ENCODE measurements around the gene SEZ6L.

Gene SEZ6L

DNA sequence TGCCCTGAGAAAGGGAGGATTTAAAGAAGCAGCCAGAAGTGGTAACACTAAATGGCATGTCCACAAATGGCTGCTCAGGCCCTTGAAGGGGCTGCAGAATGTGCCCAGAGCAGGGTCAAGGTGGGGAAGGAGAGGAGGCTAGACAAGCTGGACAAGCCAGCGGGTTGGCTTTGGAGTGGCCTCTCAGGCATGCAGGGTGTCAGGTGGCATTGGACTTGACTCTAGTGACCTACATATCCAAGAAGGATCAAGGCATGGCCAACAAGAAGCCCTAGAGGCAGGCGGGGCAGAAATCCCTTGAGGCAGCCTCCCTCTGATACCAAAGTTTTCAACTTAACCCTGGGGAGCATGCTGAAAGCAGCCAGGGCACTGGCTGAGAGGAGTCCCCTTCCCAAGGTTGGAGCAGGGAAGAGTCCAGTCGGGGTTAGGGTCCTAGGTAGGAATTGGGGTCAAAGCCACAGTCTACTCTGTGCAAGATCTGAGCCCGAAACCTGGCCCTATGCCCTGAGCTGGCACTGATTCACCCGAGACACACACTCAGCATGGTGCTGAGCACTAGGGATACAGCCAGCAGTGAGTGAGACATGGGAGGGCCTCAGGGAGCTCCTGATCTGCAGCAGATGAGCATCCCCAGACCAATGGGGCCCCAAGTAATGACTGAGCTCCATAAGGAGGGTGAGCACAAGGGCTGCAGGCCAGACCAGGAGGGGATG, 164.0 kb downstream of the SEZ6L start:
- no peak for DNase-seq (ENCODE audit: low read depth in 2 of 2)

DNA sequence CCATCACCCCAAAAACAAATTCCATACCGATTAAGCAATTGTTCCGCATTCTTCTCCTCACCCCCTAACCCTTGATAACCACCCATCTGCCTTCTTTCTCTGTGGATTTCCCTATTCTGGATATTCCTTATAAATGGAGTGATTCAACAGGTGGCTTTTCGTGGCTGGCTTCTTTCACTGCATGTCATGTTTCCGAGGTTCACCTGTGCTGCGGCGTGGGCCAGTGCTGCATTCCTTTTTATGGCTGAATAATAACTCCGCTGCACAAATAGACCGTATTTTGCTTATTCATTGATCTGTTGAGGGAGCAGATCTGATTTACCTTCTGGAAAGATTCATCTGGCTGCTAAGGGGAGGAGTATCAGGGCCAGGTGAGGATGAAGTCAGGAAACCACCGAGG, 165.0 kb downstream of the SEZ6L start:
- no peak for DNase-seq (ENCODE audit: low read depth in 2 of 2)

DNA sequence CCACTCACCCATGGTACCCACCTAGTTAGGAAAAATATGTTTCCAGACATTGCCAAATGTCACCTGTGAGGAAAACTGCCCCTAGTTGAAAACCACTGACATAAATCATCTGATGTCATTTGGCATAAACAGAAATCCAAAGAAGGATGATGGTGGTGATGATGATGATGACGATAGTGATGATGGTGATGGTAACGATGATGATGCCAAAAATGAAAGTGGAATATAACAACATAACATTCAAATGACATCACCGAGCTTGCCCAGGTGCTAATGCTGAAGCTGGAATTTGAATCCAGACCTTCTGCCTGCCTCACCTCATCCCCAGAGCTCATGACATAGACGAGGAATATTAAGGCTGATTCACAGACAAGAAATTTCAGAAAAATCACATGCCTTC, 167.5 kb downstream of the SEZ6L start:
- DNase-seq (ENCODE audit: low read depth in 2 of 2), result no peak

DNA sequence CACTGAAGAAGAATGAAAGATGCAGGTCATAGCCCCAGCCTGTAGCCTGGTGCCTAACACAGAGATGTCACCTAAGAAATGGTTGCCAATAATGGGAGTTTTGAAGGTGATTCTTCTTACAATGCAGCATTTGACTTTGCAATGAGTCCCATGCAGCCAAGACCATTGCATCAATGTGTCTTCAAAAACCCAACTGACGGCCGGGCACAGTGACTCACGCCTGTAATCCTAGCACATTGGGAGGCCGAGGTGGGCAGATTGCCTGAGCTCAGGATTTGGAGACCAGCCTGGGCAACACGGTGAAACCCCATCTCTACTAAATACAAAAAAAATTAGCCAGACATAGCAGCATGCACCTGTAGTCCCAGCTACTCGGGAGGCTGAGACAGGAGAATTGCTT, 170.5 kb downstream of the SEZ6L start:
- no peak for DNase-seq (ENCODE audit: low read depth in 2 of 2)

DNA sequence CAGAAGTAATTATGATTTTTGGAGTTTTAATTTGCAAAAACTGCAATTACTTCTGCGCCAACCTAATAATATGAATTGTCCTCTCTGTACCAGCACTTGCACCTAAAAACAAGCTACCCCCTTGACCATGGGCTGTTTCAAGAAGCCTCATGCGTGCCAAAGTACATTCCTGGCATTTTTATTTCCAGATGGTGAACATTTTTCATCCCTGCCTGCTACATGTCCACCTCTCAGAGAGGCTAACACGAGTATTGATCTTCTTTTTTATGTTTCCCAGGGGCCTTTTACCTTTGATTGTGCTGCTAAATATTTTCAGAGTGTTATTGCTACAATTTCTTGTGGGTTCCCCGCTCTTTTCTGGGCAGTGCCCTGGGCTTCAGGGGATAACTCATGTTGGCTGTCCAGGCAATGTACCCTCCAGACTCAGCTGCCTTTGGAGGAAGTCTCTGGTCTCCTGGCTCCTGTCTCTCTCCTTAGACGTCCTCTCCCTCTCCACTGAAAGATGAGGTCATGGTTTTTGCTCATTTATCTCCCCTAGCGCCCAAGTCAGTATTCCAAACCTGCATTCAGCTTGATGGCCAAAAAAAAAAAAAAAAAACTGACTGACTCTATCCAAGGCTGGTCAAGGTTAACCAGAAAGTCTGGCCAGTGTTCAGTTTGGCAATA, 173.6 kb downstream of the SEZ6L start:
- no peak for DNase-seq (ENCODE audit: low read depth in 2 of 2)

DNA sequence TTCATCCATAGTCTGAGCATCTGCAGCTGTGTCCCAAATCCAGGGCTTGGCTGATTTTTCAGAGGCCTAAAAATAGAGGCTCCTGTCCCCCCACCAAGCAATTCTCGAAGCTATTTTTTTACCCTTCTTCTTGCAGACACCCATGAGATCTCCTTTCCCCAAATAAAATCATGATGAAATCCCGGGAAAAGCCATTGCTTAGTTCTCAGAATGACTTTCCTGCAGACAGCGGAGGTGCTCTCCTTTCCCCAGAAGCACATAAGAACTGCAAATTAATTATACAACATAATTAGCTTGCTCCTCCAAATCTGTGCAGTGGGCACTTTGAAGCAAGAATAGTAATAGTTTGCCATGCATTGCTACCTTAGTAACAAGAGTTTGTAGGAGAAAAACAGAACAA, 176.2 kb downstream of the SEZ6L start:
- DNase-seq (ENCODE audit: low read depth in 2 of 2), result no peak

DNA sequence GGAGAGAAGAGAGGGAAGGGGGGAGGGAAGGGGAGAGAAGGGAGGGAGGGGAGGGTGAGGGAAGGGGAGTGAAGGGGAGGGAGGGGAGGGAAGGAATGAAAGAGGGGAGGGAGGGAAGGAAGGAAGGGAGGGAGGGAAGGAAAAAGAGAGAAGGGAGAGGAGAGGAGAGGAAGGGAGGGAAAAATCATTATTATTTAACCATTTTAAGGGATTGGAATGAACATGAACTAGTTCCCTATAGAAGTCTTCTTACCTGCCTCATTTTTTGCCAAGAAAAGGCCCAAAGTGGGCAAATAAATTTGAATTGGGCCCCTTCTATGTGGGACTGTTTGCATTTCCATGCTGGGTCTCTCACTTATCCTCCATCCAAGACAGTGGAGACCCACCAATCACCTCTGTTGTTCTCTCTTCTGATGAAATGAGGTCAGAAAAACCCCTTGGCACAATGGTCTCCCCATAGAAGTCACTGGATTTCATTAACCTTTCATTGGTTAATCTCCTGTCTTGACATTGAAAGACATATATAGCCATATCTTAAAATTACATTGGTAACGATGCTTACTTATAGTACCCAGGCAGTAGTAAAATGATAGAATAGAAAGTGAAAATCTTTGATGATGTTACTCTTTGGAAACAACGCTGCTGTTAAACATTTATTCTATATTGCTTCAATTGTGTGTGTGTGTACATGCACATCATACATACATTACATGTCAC, 179.7 kb downstream of the SEZ6L start:
- no peak for DNase-seq (ENCODE audit: low read depth in 2 of 2)

DNA sequence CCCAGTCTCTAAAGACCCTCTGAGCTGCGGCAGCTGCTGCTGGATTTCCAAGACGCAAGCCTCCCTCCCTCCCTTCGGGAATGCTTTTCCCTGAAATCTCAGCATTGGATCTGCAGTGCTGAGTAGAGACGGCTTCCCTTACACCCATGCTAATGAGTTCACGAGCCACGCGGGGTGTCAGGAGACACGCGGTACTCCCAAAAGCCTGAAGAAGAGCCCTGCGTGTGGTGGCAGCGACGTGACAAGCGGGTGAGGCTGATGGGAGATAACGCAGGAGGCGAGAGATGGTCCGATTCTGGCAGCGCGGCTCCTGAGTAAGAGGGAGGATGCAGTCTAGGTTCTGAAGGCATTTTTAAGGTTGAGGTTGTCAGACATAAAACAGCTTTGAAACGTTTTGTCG, 185.4 kb downstream of the SEZ6L start:
- DNase-seq (ENCODE audit: low read depth in 2 of 2), result no peak

DNA sequence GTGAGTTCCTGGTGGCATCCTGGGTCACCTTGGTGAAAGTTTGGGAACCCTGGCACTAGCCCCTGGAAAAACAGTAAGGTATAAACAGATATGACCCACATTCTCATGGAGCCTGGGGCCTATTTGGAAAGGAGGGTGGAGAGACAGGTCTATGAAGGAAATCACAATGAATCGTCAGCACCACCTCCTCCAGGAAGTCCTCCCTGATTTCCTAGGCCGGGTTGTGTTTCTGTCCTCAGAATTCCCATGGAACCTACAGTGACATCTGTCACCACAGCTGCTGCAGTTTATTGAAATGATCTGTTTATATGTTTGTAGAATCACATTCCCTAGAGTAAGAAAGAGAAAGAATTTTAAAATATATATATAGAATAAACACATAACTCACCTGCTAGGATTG, 188.0 kb downstream of the SEZ6L start:
- DNase-seq (ENCODE audit: low read depth in 2 of 2), result no peak

DNA sequence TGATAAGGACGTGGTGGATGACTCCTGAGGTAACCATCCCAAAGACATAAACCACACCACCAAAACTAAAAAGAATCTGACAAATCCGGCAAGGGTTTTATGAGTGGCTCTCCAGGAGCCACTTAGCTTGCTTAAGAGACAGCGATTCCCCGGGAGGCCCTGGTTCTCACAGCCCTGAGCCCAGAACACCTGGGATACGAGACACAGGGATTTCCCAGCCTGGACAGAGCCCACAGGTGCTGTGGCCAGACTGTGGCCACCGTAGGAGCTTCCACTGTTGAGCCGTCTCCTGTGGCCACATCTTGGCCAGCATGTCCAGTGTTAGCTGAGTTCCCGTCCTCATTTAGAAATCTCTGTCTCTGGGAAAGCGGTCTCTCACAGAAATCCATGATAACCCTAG, 188.6 kb downstream of the SEZ6L start:
- DNase-seq (ENCODE audit: low read depth in 2 of 2), result no peak

DNA sequence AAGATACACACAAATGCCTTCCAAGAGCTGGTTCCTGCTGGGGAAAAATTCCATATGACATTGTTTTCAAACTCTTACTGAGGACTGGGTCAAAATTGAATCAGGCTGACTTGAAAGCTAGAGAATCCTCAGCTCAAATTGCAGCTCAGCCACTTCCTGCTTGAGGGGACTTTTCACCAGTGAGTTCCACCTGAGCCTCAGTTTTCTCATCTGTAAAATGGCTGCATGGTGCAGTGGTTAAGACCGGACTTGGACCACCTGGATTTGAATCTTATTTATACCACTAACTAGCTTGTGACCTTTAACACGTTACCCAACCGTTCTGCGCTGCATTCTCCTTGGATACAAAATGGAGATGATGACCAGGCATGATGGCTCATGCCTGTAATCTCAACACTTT, 189.9 kb downstream of the SEZ6L start:
- DNase-seq (ENCODE audit: low read depth in 2 of 2), result no peak

DNA sequence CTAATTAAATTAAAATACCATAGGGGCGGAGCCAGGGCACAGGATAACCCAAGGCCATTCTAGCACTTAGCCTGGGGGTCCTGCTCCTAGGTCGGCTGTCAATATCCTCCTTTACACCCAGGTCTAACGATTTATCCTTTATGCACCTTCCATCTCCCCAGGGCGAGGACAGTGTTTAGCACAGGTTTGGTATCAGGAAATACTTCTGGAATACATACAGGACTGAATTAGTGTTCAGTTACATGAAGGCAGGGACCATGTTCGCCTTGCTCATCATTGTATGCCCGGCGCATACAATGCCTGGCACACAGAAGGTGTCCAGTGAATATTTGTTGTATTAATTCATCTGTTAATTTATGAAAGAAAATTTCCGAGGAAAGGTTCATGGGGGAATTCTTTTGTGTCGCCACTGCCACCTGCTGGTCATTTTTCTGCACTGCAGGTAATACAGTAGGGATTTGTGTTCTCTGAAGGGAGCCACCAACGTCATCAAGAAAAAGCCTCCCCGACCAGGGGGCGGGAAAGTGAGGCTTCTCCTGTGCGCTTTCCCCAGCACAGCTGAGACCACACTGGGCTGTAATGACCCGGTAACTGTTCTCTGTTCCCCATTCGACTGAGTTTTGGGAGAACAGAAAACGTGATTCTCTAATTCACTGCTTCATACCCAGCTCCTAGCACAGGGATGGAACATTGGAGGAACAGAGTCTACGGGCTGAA, 191.1 kb downstream of the SEZ6L start:
- peak; percentile 47 to 60 for DNase-seq (ENCODE audit: low read depth in 2 of 2)

DNA sequence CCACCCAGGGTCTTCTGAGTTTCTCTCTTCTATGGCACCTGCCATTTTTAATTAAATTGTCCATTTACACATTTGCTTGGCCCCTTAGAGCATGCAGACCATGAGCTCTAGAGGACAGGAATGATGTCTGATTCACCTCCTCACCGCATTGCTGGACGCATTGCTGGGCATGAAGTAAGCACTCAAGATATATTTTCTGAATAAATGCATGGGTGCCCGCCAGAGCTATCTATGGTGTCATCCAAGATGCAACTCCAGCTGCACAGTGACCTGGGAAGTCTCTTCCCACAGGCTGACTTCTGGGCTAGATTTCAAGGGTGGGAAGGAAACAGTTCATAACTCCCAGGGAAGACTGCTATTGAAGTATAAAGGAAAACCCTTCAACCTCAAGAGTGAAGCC, 193.2 kb downstream of the SEZ6L start:
- no peak for DNase-seq (ENCODE audit: low read depth in 2 of 2)

DNA sequence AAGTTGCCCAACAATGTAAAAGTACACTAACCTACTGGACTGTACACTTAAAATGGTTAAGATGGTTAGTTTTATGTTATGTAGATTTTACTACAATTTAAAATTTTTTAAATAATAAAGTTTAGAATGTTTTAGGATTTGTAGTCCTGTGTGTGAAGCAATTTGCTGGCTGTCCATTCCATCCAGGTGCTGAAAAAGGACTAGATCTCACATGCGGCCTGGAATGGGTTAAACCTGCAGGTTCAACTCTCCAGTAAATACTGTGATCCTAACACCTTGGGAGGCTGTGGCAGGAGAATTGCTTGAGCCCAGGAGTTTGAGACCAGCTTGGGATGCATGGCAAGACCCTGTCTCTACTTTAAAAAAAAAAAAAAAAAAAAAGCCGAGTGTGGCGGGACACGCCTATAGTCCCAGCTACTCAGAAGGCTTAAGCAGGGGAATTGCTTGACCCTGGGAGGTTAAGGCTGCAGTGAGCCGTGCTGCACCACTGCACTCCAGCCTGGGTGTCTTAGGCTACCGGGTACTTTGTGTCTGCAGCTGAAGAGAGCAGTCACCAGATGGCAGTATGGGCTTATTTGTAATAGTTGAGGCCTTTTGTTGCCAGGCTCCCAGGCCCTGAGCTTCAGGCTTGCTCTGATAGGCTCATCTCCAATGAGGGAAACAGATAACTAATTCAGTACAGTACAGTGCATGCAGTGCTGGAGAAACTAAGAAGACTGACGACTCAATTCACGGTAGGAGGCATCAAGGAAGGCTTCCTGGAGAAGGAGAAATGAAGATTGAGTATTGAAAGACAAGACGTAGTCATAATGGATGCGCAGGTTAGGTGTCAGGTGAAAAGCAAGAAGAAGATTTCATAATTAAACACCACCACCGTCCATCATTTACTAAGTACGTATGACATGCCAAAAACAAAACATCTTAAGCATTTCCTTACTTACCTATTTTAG, 195.1 kb downstream of the SEZ6L start:
- DNase-seq (ENCODE audit: low read depth in 2 of 2), result peak; percentile 19 to 46

DNA sequence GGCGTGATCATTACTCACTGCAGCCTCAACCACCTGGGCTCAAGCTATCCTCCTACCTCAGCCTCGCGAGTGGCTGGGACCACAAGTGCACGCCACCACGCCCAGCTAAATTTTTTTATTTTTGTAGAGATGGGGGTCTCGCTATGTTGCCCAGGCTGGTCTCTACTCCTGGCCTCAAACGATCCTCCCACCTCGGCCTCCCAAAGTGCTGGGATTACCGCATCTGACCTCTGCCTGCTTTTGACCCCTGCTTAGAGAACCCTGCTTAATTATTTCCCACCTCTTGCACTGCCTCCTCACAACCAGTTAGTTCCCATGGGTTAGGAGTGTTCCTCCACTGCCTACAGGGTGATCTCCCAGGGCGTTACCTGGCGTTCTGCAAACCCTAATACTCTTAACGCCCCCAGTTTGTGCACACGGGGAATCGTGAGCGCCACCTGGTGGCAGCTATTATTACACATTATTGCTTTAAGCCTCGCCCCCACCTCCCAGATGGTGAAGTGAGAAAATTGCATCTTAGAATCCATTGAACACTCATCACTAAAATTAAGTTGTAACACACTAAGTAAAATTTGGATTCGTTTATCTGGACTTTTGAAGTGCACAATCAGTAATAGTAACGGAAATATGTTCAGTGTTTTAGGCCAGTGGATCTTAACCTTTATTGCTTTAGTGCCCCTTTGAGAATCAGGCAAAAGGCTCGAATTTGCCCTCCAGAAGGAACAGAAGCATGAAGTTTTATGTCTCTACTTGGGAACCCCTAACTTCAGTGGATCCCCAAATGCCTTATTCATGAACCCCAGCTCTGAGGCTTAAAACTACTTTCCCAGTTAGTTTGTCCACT, 198.4 kb downstream of the SEZ6L start:
- DNase-seq (ENCODE audit: low read depth in 2 of 2), result peak; percentile 46 to 59

DNA sequence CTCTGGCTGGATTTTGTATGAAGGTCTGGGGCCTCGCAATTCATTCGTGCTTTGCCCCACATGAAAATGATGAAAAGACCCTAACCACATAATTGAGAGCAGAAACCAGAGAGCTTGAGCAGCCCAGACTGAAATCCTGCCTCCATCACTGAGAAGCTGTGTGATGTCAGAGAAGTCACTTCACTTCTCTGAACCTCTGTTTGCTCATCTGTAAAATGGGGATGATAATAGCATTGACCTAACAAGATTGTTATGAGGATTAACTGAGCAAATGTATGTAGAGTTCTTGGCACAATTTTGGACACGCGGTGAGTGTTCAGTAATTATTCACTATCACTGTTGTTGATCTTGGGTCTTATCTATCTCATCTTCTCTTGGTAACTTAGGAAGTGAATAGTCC, 203.6 kb downstream of the SEZ6L start:
- no peak for DNase-seq (ENCODE audit: low read depth in 2 of 2)

DNA sequence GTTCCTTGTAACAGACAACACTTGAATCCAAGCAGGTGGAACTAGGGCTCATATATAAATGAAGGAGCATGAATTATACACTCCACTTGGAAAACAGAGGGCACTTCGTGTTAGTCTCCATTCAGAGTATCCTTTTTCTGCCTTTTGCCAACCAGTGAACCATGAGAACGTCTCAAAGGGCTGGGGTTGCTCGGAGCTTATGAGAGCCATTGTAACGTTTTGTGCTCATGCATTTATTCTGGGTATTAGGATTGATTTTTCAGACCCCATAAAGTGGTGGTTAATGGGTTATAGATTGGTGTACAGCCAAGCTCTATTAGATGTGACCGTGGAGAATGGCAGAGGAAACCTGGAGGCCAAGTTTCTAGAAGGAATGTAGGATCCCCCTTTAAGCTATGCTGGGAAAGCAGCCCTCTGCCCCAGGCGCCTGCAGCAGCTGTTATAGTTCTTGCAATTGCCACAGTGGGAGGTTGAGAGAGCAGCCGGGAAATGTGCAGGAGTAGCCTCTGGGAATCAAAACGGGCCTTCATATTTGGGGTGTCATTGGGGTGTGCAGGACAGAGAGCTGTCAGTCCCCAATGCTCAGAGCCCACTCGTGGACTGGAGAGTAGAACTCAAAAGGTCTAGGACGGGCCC, 205.2 kb downstream of the SEZ6L start:
- DNase-seq (ENCODE audit: low read depth in 2 of 2), result no peak

DNA sequence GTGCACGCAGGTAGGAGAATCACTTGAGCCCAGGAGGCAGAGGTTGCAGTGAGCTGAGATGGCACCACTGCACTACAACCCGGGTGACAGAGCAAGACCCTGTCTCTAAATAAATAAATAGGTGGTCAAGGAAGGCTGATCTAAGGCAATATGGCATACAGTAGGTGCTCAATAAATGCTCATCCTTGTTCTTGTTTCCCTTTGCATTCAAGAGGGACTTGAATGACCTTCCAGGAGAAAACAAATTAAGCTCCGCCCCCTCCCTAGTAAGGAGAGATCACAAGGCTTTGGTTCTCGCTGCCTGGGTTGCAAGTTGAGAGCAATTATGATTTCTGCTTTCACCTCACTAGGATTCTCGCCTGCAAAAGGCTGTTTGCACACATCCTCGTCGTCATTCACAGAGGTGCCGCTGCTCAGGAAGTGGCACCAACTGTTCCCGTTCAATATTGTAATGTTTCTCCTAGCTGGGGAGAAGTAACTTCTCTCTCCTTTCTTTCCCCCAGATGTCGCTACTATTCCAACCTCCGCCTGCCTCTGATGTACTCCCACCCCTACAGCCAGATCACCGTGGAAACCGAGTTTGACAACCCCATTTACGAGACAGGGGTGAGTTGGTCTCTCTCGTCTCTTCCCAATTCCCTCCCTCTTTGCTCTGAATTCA, 208.0 kb downstream of the SEZ6L start:
- DNase-seq (ENCODE audit: low read depth in 2 of 2), result no peak

DNA sequence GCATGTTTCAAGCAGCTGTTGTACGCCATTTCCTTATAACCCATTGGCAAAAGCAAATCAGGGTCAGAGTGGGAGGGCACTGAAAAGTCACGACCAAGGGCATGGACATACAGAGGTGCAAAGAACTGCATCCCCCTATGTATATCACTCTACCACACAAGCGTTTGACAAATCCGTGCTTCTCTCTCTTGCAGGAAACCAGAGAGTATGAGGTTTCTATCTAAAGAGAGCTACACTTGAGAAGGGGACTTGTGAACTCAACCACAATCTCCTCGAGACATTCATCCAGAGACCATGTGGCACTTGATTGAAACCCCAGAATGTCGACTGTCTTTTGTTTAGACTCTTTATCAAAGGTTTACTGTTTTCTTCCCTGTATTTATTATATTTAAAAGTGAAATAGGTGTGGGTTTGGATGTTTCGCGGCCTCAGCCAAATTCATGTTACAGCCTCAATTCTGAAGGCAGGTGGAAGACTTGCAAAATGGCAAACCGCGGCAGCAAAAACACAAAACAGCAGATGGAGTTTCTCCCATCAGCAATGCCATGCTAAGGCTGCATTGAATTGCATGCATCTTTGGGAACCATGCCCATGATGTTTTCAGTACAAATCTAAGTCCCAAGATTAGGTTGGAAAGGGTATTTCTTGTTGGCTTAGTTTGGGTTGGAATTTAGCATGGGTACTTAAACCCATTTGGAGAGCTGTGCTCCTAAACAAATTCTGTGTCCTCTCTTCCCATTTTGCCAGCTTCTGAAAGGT, 211.0 kb downstream of the SEZ6L start:
- no peak for DNase-seq (ENCODE audit: low read depth in 2 of 2)
